Ovary (tissue), 9 donors: ENCODE results near the gene LRPPRC. TPM values are rescaled to one million over a fixed set of nuclear protein-coding genes. Genes with fewer than 3 reads are reported as not detected.

Experiments used
- DNase-seq, 5 donors: peaks; one replicate each; pipeline ENCODE4 v3.0.0-alpha.2; 2019 to 2020
- H3K27ac ChIP-seq, 2 donors: fragments of 200-600 bp; one replicate each; pipeline versions ENCODE4 v1.5.1 to v1.8.0; 2019 to 2022
- H3K27me3 ChIP-seq: fragments of 200-600 bp; one replicate; pipeline ENCODE4 v1.8.0; 2022
- H3K36me3 ChIP-seq: fragments of 200-600 bp; sonication (generic); one replicate; pipeline ENCODE4 v1.5.1; 2019
- H3K4me1 ChIP-seq: one replicate; pipeline ENCODE4 v1.8.1; 2013; ENCODE audit warnings: mild to moderate bottlenecking, moderate library complexity; ENCODE audit not compliant: insufficient read depth
- H3K4me3 ChIP-seq: fragments of 200-600 bp; sonication (generic); one replicate; pipeline ENCODE4 v1.5.1; 2017
- H3K9me3 ChIP-seq, 2 donors: fragments of 200-600 bp in 1 of 2; sonication (generic) in 1 of 2; one replicate each; pipeline versions ENCODE4 v1.5.1 to v1.8.1; 2013 to 2019; ENCODE audit warnings: mild to moderate bottlenecking in 1 of 2, moderate library complexity in 1 of 2
- EP300 ChIP-seq: sonication (generic); formaldehyde crosslinking; IDR thresholded peaks from one replicate; pipeline ENCODE4 v1.6.1; 2017; ENCODE audit warnings: antibody characterized with exemption
- POLR2A ChIP-seq: fragments of 450-650 bp; IDR thresholded peaks from one replicate; pipeline ENCODE4 v1.6.1; 2017; ENCODE audit warnings: antibody characterized with exemption, mild to moderate bottlenecking, moderate library complexity
- WGBS, 3 donors: extraction: QIAGEN DNeasy Blood & Tissue Kit in 1 of 3; methylation state at CpG; one replicate each; pipeline versions ENCODE4 v1.1.5 to v1.1.7; 2013 to 2017; 5-methylcytosine and 5-hydroxymethylcytosine counted together
- intact Hi-C, 4 donors: fragments of 100-400 bp; cut with DNase I; formaldehyde crosslinking; loops; one replicate each; pipeline versions ENCODE4 v1.11.0 to v1.15.1; 2022 to 2023
- polyA plus RNA-seq, 2 donors: library from polyadenylated mRNA; stranded (reverse); fragments of 200-250 nt in 1 of 2; fragments of 350-450 nt in 1 of 2; fragmentation: Illumina TruSeq in 1 of 2; extraction: RNeasy Lipid Tissue Mini Kit (QIAGEN cat#74804) in 1 of 2; gene quantifications; one replicate each; pipeline ENCODE4 v1.2.3, GENCODE V29; 2013 to 2014
- total RNA-seq, 7 donors: library from RNA; depleted of rRNA in 2 of 7; stranded (reverse); fragments of >200 nt in 2 of 7; fragmentation: NEBNext Ultra II Directional in 3 of 7; extraction: Animal tissue kit (Norgen Biotek cat#: 25700) in 3 of 7; gene quantifications; one replicate each; pipeline versions ENCODE4 v1.1.0 to v1.2.4, GENCODE V29; 2016 to 2023
- TF ChIP-seq, protein P1 (sequence below), 3 donors: fragments of 450-650 bp in 2 of 3; fragments of 200-600 bp in 1 of 3; IDR thresholded peaks; one replicate each; pipeline versions ENCODE4 v1.5.1 to v1.8.0; 2016 to 2022; ENCODE audit warnings: antibody characterized with exemption in 3 of 3, mild to moderate bottlenecking in 1 of 3
- donor health status: DM: no; HTN: no; CAD: no; lungs with moderate emphysema.
- donor health status: DM: no; HTN: no; CAD: no.
- donor health status: Bipolar disorder and iron deficiency.
- donor health status: DM: yes; HTN: yes; CAD: no.
- donor health status: DM: no; HTN: no; CAD: no.
- donor health status: DM: yes; HTN: yes; CAD: no.

The LRPPRC gene
- total and polyA plus RNA-seq, 9 donors = 27.6 to 74.9 (median 66.9) TPM

DNA sequence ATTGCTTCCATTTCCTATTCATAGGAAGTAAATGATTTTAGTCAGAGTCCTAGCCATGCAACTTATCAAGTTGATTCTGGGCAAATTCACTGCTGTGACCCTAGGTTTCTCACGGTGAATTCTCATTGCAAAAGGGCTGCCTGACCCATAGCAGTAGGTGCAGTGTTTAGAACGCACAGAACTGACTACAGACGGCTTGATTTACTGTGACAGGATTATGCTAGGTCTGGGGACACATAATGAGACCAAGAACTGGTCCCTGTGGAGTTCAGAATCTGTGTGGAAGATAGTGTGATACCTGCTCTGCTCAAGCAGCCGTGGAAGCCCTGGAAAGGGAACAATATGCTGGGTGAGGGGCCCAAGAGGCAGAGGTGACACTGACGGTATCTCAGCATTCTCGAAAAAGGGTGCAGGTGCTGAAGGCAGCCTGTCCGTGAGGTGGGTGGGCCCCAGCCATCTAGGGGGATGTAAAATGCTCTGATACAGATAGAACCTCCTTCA lies 110.6 kb downstream of the LRPPRC start:
- Histone ChIP-seq H3K27me3 (no peaks in the 10 kb centered on the region), H3K4me3 (no peak overlapping the region), H3K9me3 (no peaks in the 10 kb centered on the region), H3K27ac (no peak overlapping the region), H3K4me1 (no peaks in the 10 kb centered on the region), H3K36me3 (no peaks in the 10 kb centered on the region)
- TF ChIP-seq, protein P1, sequence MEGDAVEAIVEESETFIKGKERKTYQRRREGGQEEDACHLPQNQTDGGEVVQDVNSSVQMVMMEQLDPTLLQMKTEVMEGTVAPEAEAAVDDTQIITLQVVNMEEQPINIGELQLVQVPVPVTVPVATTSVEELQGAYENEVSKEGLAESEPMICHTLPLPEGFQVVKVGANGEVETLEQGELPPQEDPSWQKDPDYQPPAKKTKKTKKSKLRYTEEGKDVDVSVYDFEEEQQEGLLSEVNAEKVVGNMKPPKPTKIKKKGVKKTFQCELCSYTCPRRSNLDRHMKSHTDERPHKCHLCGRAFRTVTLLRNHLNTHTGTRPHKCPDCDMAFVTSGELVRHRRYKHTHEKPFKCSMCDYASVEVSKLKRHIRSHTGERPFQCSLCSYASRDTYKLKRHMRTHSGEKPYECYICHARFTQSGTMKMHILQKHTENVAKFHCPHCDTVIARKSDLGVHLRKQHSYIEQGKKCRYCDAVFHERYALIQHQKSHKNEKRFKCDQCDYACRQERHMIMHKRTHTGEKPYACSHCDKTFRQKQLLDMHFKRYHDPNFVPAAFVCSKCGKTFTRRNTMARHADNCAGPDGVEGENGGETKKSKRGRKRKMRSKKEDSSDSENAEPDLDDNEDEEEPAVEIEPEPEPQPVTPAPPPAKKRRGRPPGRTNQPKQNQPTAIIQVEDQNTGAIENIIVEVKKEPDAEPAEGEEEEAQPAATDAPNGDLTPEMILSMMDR (IDR thresholded peaks at IDR 0.05) = no peak
- TF ChIP-seq POLR2A (no peak), EP300 (no peak)
- no peak for DNase-seq
- intact Hi-C loops = no loop called here
- 69 to 81% (median 73%) methylated on average over 7 of the region's 7 CpGs for WGBS, 3 donors

GRCh38 chr2:43884689-43885088 lies 111.1 kb downstream of the LRPPRC start:
- no peaks in the 10 kb centered on the region for H3K36me3 ChIP-seq
- H3K4me1 ChIP-seq = no peaks in the 10 kb centered on the region
- H3K4me3 ChIP-seq = no peak overlapping the region
- no peak overlapping the region for H3K27ac ChIP-seq
- 20 to 36% (median 29%) methylated on average over 5 of the region's 5 CpGs for WGBS, 3 donors
- H3K27me3 ChIP-seq = no peaks in the 10 kb centered on the region
- intact Hi-C loops = no loop called here
- TF ChIP-seq EP300 (no peak), POLR2A (no peak)
- TF ChIP-seq, protein P1 (IDR thresholded peaks at IDR 0.05) = no peak
- no peak for DNase-seq
- H3K9me3 ChIP-seq = no peaks in the 10 kb centered on the region

DNA sequence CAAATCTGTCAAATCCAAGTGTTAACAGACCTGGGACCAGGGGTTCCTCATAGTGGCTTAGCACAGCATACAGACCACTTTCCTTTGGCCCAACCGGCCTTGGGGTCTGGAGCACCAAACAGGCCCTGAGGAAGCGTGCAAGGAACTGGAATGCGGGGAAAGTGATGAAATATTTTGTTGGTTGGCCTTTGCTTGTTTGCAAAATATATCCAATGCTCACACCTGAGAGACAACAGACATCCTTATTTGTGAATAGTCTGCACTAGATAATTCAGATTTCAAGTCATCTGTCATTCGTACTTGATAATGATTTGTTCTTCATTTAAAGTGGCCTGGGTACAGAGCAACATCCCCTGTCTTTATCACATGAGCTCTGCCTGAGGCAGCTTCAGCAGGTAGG lies 113.5 kb downstream of the LRPPRC start:
- intact Hi-C loops = no loop called here

GRCh38 chr2:43880952-43881351 lies 114.8 kb downstream of the LRPPRC start:
- 81 to 88% (median 85%) methylated on average over 5 of the region's 5 CpGs for WGBS, 3 donors
- H3K36me3 ChIP-seq = no peaks in the 10 kb centered on the region
- DNase-seq = no peak
- no peak overlapping the region for H3K27ac ChIP-seq
- no peaks in the 10 kb centered on the region for H3K9me3 ChIP-seq
- no peaks in the 10 kb centered on the region for H3K27me3 ChIP-seq
- TF ChIP-seq POLR2A (no peak), EP300 (no peak)
- TF ChIP-seq, protein P1 (IDR thresholded peaks at IDR 0.05) = no peak
- no peaks in the 10 kb centered on the region for H3K4me1 ChIP-seq
- intact Hi-C loops = no loop called here
- no peak overlapping the region for H3K4me3 ChIP-seq

More for the DNA sequence above, 113.5 kb downstream of the LRPPRC start:
- no peak overlapping the region for H3K27ac ChIP-seq
- DNase-seq = no peak
- H3K4me1 ChIP-seq = no peaks in the 10 kb centered on the region
- TF ChIP-seq, protein P1 (IDR thresholded peaks at IDR 0.05) = no peak
- no peak for TF ChIP-seq EP300
- no peak for TF ChIP-seq POLR2A
- H3K27me3 ChIP-seq = no peaks in the 10 kb centered on the region
- H3K36me3 ChIP-seq = no peaks in the 10 kb centered on the region
- no peaks in the 10 kb centered on the region for H3K9me3 ChIP-seq
- H3K4me3 ChIP-seq = no peak overlapping the region
- 85 to 92% (median 91%) methylated on average over 4 of the region's 4 CpGs for WGBS, 3 donors
